K562 treated with DMSO at 1 percent for 4 hours (cell line): ENCODE results near the gene ARL15. TPM values are rescaled to one million over a fixed set of nuclear protein-coding genes. Genes with fewer than 3 reads are reported as not detected.

Experiments used
- total RNA-seq: library from RNA; unstranded; fragments of 300-600 nt; gene quantifications from 2 replicates; pipeline ENCODE4 v1.2.3, GENCODE V29; 2022; ENCODE audit not compliant: insufficient read depth

The ARL15 gene
- total RNA-seq, result 26.9 and 34.3 TPM in 2 replicates

GRCh38 chr5:54310433-54311175, at the start of gene ARL15:
ARL15 (minus strand) TSS chr5:54310573.

Other genes starting within 250 kb of the ARL15 start
- gene HSPB3, start 145.1 kb upstream of the ARL15 start, total RNA-seq, result 3.9 and 5.4 TPM in 2 replicates
- gene SNX18, start 207.2 kb upstream of the ARL15 start, total RNA-seq, result 6.7 and 8.8 TPM in 2 replicates